T-helper 17 cell (primary cell): ENCODE measurements around the gene SLC5A8. TPM values are rescaled to one million over a fixed set of nuclear protein-coding genes. Genes with fewer than 3 reads are reported as not detected.
"Not testable (repeated sequence)": the region's sequence is repeated elsewhere in the genome, so short reads cannot be mapped to it uniquely, and the experiment has no call there.

ENCODE experiments used
- ATAC-seq: fragments of 150-1000 bp; cut with Tn5 transposase; 2 replicates; pipeline ENCODE4 v1.10.0; 2021; ENCODE audit warnings: mild to moderate bottlenecking, moderate library complexity
- DNase-seq, 3 donors: peaks; one replicate each; pipeline versions ENCODE4 v3.0.0 to v3.0.0-alpha.2; 2020 to 2021
- H3K9me3 ChIP-seq: one replicate; pipeline ENCODE4 v1.7.0; 2013; ENCODE audit warnings: low read length, mild to moderate bottlenecking; ENCODE audit not compliant: control insufficient read depth, poor library complexity, severe bottlenecking
- H3K27ac Mint-ChIP-seq: one replicate; pipeline ENCODE4 v1.8.0; 2022; ENCODE audit warnings: mild to moderate bottlenecking, moderate library complexity, mixed read lengths
- H3K27me3 Mint-ChIP-seq: one replicate; pipeline ENCODE4 v1.8.0; 2022; ENCODE audit warnings: mixed read lengths
- H3K36me3 Mint-ChIP-seq: one replicate; pipeline ENCODE4 v1.8.0; 2022; ENCODE audit warnings: low read depth, mixed read lengths
- H3K4me1 Mint-ChIP-seq: one replicate; pipeline ENCODE4 v1.8.0; 2022; ENCODE audit warnings: mild to moderate bottlenecking, mixed read lengths
- H3K4me3 Mint-ChIP-seq: one replicate; pipeline ENCODE4 v1.8.0; 2022; ENCODE audit warnings: mild to moderate bottlenecking, moderate library complexity, mixed read lengths
- total RNA-seq, 4 donors: library from RNA in 2 of 4; stranded (reverse) in 2 of 4; gene quantifications; one replicate each; pipeline ENCODE4 v1.2.3 and lab custom pipeline; 2022 to 2026

The SLC5A8 gene
- total RNA-seq, 2 donors from 2014 or later: not detected

- no peaks in the 10 kb centered on the region for H3K36me3 Mint-ChIP-seq
- no peaks in the 10 kb centered on the region for H3K9me3 ChIP-seq
- ATAC-seq (no peak), DNase-seq (no peak)
- H3K4me3 Mint-ChIP-seq: no peak overlapping the region
- H3K27me3 Mint-ChIP-seq: peaks cover 39% of the 10 kb centered on the region
- peaks cover 3% of the 10 kb centered on the region for H3K4me1 Mint-ChIP-seq
- H3K27ac Mint-ChIP-seq: no peak overlapping the region
These were observed 2.8 kb downstream of the SLC5A8 start for GRCh38 chr12:101207086-101207780.

- H3K36me3 Mint-ChIP-seq: no peaks in the 10 kb centered on the region
- no peak overlapping the region for H3K27ac Mint-ChIP-seq
- no peak overlapping the region for H3K4me3 Mint-ChIP-seq
- H3K27me3 Mint-ChIP-seq: peaks cover 40% of the 10 kb centered on the region
- ATAC-seq (no peak), DNase-seq (no peak)
- no peaks in the 10 kb centered on the region for H3K9me3 ChIP-seq
- H3K4me1 Mint-ChIP-seq: peaks cover 3% of the 10 kb centered on the region
These were observed 5.3 kb downstream of the SLC5A8 start for GRCh38 chr12:101204602-101205304.

GRCh38 chr12:101200824-101201223, 9.2 kb downstream of the SLC5A8 start:
- DNase-seq (no peak), ATAC-seq (no peak)
- no peaks in the 10 kb centered on the region for H3K36me3 Mint-ChIP-seq
- H3K4me1 Mint-ChIP-seq: peaks cover 3% of the 10 kb centered on the region
- no peak overlapping the region for H3K4me3 Mint-ChIP-seq
- H3K27me3 Mint-ChIP-seq: peaks cover 9% of the 10 kb centered on the region
- no peak overlapping the region for H3K27ac Mint-ChIP-seq
- no peaks in the 10 kb centered on the region for H3K9me3 ChIP-seq

- H3K9me3 ChIP-seq: no peaks in the 10 kb centered on the region
- H3K4me3 Mint-ChIP-seq: no peak overlapping the region
- H3K36me3 Mint-ChIP-seq: no peaks in the 10 kb centered on the region
- DNase-seq (no peak), ATAC-seq (no peak)
- H3K27me3 Mint-ChIP-seq: peaks cover 9% of the 10 kb centered on the region
- peaks cover 2% of the 10 kb centered on the region for H3K4me1 Mint-ChIP-seq
- no peak overlapping the region for H3K27ac Mint-ChIP-seq
These were observed 9.9 kb downstream of the SLC5A8 start for GRCh38 chr12:101200145-101200544.

GRCh38 chr12:101186291-101186690, 23.7 kb downstream of the SLC5A8 start:
- Mint-ChIP-seq H3K27ac (no peak overlapping the region), H3K36me3 (no peaks in the 10 kb centered on the region), H3K4me1 (no peaks in the 10 kb centered on the region), H3K4me3 (no peak overlapping the region), H3K27me3 (peaks cover 24% of the 10 kb centered on the region)
- ATAC-seq: no peak
- no peak for DNase-seq
- no peaks in the 10 kb centered on the region for H3K9me3 ChIP-seq

GRCh38 chr12:101181776-101182175, 28.3 kb downstream of the SLC5A8 start:
- DNase-seq: no peak
- no peak for ATAC-seq
- H3K9me3 ChIP-seq: no peaks in the 10 kb centered on the region
- H3K4me3 Mint-ChIP-seq: no peak overlapping the region
- H3K27me3 Mint-ChIP-seq: peaks cover 18% of the 10 kb centered on the region
- H3K4me1 Mint-ChIP-seq: no peaks in the 10 kb centered on the region
- no peaks in the 10 kb centered on the region for H3K36me3 Mint-ChIP-seq
- no peak overlapping the region for H3K27ac Mint-ChIP-seq

- Mint-ChIP-seq H3K4me1 (no peaks in the 10 kb centered on the region), H3K4me3 (no peak overlapping the region), H3K36me3 (no peaks in the 10 kb centered on the region), H3K27ac (no peak overlapping the region), H3K27me3 (peaks cover 5% of the 10 kb centered on the region)
- H3K9me3 ChIP-seq: no peaks in the 10 kb centered on the region
- DNase-seq (no peak), ATAC-seq (no peak)
These were observed 35.5 kb downstream of the SLC5A8 start for GRCh38 chr12:101174541-101174940.

GRCh38 chr12:101173197-101173749, 36.8 kb downstream of the SLC5A8 start:
- no peak overlapping the region for H3K4me3 Mint-ChIP-seq
- DNase-seq: no peak
- H3K9me3 ChIP-seq: no peaks in the 10 kb centered on the region
- H3K36me3 Mint-ChIP-seq: no peaks in the 10 kb centered on the region
- ATAC-seq: no peak
- no peaks in the 10 kb centered on the region for H3K27me3 Mint-ChIP-seq
- no peak overlapping the region for H3K27ac Mint-ChIP-seq
- H3K4me1 Mint-ChIP-seq: no peaks in the 10 kb centered on the region

GRCh38 chr12:101172316-101172715, 37.7 kb downstream of the SLC5A8 start:
- no peaks in the 10 kb centered on the region for H3K9me3 ChIP-seq
- ATAC-seq: no peak
- no peak overlapping the region for H3K27ac Mint-ChIP-seq
- DNase-seq: no peak
- no peaks in the 10 kb centered on the region for H3K36me3 Mint-ChIP-seq
- H3K27me3 Mint-ChIP-seq: no peaks in the 10 kb centered on the region
- no peaks in the 10 kb centered on the region for H3K4me1 Mint-ChIP-seq
- no peak overlapping the region for H3K4me3 Mint-ChIP-seq

GRCh38 chr12:101168001-101168400, 42.0 kb downstream of the SLC5A8 start:
- Mint-ChIP-seq H3K27me3 (no peaks in the 10 kb centered on the region), H3K4me3 (no peak overlapping the region)

GRCh38 chr12:101166866-101167265, 43.2 kb downstream of the SLC5A8 start:
- Mint-ChIP-seq H3K27me3 (no peaks in the 10 kb centered on the region), H3K4me3 (no peak overlapping the region), H3K4me1 (no peaks in the 10 kb centered on the region), H3K36me3 (no peaks in the 10 kb centered on the region), H3K27ac (no peak overlapping the region)
- ATAC-seq (no peak), DNase-seq (no peak)
- H3K9me3 ChIP-seq: no peaks in the 10 kb centered on the region

More at GRCh38 chr12:101168001-101168400, 42.0 kb downstream of the SLC5A8 start:
- H3K9me3 ChIP-seq: no peaks in the 10 kb centered on the region
- Mint-ChIP-seq H3K27ac (no peak overlapping the region), H3K36me3 (no peaks in the 10 kb centered on the region), H3K4me1 (no peaks in the 10 kb centered on the region)
- DNase-seq: no peak
- ATAC-seq: no peak

GRCh38 chr12:101165319-101165718, 44.7 kb downstream of the SLC5A8 start:
- H3K4me1 Mint-ChIP-seq: no peaks in the 10 kb centered on the region
- H3K9me3 ChIP-seq: no peaks in the 10 kb centered on the region
- H3K27ac Mint-ChIP-seq: no peak overlapping the region
- H3K4me3 Mint-ChIP-seq: no peak overlapping the region
- no peaks in the 10 kb centered on the region for H3K36me3 Mint-ChIP-seq
- H3K27me3 Mint-ChIP-seq: no peaks in the 10 kb centered on the region
- DNase-seq (no peak), ATAC-seq (no peak)

- not testable (repeated sequence) for ATAC-seq, H3K4me3 Mint-ChIP-seq, DNase-seq, H3K9me3 ChIP-seq, H3K27me3 Mint-ChIP-seq, H3K4me1 Mint-ChIP-seq, H3K36me3 Mint-ChIP-seq, H3K27ac Mint-ChIP-seq
These were observed 64.1 kb downstream of the SLC5A8 start for GRCh38 chr12:101145777-101146431.
